ENCODE data around the gene IFI44L. TPM values are rescaled to one million over a fixed set of nuclear protein-coding genes. Genes with fewer than 3 reads are reported as not detected.

Gene IFI44L
- total RNA-seq, 1 donor from 2014 or later = not detected

GRCh38 chr1:78591971-78592370 is 28.3 kb upstream of the IFI44L start:
- Mint-ChIP-seq H3K27ac (no peak overlapping the region), H3K4me1 (ENCODE audit: low read depth) (no peaks in the 10 kb centered on the region), H3K4me3 (ENCODE audit: low read depth) (no peak overlapping the region), H3K27me3 (no peaks in the 10 kb centered on the region), H3K9me3 (ENCODE audit: low read depth) (peaks cover 2% of the 10 kb centered on the region), H3K36me3 (ENCODE audit: insufficient read depth) (peaks cover 1% of the 10 kb centered on the region)
- no peak for DNase-seq (ENCODE audit: low spot score, unreplicated experiment)
- TF ChIP-seq CTCF (IDR thresholded peaks at IDR 0.05; ENCODE audit: unreplicated experiment) = no peak

GRCh38 chr1:78599294-78599693 is 21.0 kb upstream of the IFI44L start:
- H3K36me3 Mint-ChIP-seq (ENCODE audit: insufficient read depth) = peaks cover 1% of the 10 kb centered on the region
- DNase-seq (ENCODE audit: low spot score, unreplicated experiment) = no peak
- H3K27me3 Mint-ChIP-seq = no peaks in the 10 kb centered on the region
- peaks cover 2% of the 10 kb centered on the region for H3K9me3 Mint-ChIP-seq (ENCODE audit: low read depth)
- H3K4me1 Mint-ChIP-seq (ENCODE audit: low read depth) = no peaks in the 10 kb centered on the region
- H3K4me3 Mint-ChIP-seq (ENCODE audit: low read depth) = no peak overlapping the region
- no peak overlapping the region for H3K27ac Mint-ChIP-seq
- no peak for TF ChIP-seq CTCF (IDR thresholded peaks at IDR 0.05; ENCODE audit: unreplicated experiment)

GRCh38 chr1:78601068-78601467 is 19.2 kb upstream of the IFI44L start:
- no peaks in the 10 kb centered on the region for H3K36me3 Mint-ChIP-seq (ENCODE audit: insufficient read depth)
- no peak overlapping the region for H3K27ac Mint-ChIP-seq
- no peak for TF ChIP-seq CTCF (IDR thresholded peaks at IDR 0.05; ENCODE audit: unreplicated experiment)
- no peaks in the 10 kb centered on the region for H3K9me3 Mint-ChIP-seq (ENCODE audit: low read depth)
- no peak overlapping the region for H3K4me3 Mint-ChIP-seq (ENCODE audit: low read depth)
- H3K4me1 Mint-ChIP-seq (ENCODE audit: low read depth) = no peaks in the 10 kb centered on the region
- H3K27me3 Mint-ChIP-seq = no peaks in the 10 kb centered on the region
- no peak for DNase-seq (ENCODE audit: low spot score, unreplicated experiment)

- no peaks in the 10 kb centered on the region for H3K9me3 Mint-ChIP-seq (ENCODE audit: low read depth)
- H3K36me3 Mint-ChIP-seq (ENCODE audit: insufficient read depth) = no peaks in the 10 kb centered on the region
- DNase-seq (ENCODE audit: low spot score, unreplicated experiment) = no peak
- H3K27ac Mint-ChIP-seq = no peak overlapping the region
- H3K27me3 Mint-ChIP-seq = no peaks in the 10 kb centered on the region
- no peak overlapping the region for H3K4me3 Mint-ChIP-seq (ENCODE audit: low read depth)
- H3K4me1 Mint-ChIP-seq (ENCODE audit: low read depth) = peaks cover 6% of the 10 kb centered on the region
- TF ChIP-seq CTCF (IDR thresholded peaks at IDR 0.05; ENCODE audit: unreplicated experiment) = no peak
Measured at GRCh38 chr1:78603206-78603605, 17.0 kb upstream of the IFI44L start.

- Mint-ChIP-seq H3K27ac (no peak overlapping the region), H3K27me3 (peaks cover 2% of the 10 kb centered on the region), H3K4me1 (ENCODE audit: low read depth) (peaks cover 6% of the 10 kb centered on the region), H3K9me3 (ENCODE audit: low read depth) (no peaks in the 10 kb centered on the region), H3K4me3 (ENCODE audit: low read depth) (no peak overlapping the region), H3K36me3 (ENCODE audit: insufficient read depth) (no peaks in the 10 kb centered on the region)
- TF ChIP-seq CTCF (IDR thresholded peaks at IDR 0.05; ENCODE audit: unreplicated experiment) = no peak
- DNase-seq (ENCODE audit: low spot score, unreplicated experiment) = no peak
Measured at GRCh38 chr1:78604643-78605042, 15.6 kb upstream of the IFI44L start.
